Osteoblast (primary cell): ENCODE results near the gene IGF2BP2. TPM values are rescaled to one million over a fixed set of nuclear protein-coding genes. Genes with fewer than 3 reads are reported as not detected.
"Not testable (repeated sequence)": the region's sequence is repeated elsewhere in the genome, so short reads cannot be mapped to it uniquely, and the experiment has no call there.

ENCODE experiments used
- DNase-seq: peaks from one replicate; pipeline ENCODE4 v3.0.0; 2011; ENCODE audit warnings: low spot score, mixed read lengths; ENCODE audit not compliant: insufficient read length; ENCODE audit errors: missing footprints
- H2AFZ ChIP-seq: 2 replicates; pipeline ENCODE4 v1.6.0; 2011; ENCODE audit warnings: mild to moderate bottlenecking, low read length
- H3K27ac ChIP-seq: 2 replicates; pipeline ENCODE4 v1.5.1; 2011; ENCODE audit warnings: mild to moderate bottlenecking, low read depth, low read length, moderate library complexity
- H3K27me3 ChIP-seq: 2 replicates; pipeline ENCODE4 v1.6.0; 2012; ENCODE audit warnings: mild to moderate bottlenecking, control low read depth, inconsistent platforms, low read length, moderate library complexity; ENCODE audit not compliant: insufficient read depth
- H3K36me3 ChIP-seq: 2 replicates; pipeline ENCODE4 v1.5.1; 2011; ENCODE audit warnings: mild to moderate bottlenecking, low read length, control low read depth, moderate library complexity; ENCODE audit not compliant: insufficient read depth
- H3K4me1 ChIP-seq: 2 replicates; pipeline ENCODE4 v1.5.1; 2011; ENCODE audit warnings: mild to moderate bottlenecking, low read length, control low read depth, moderate library complexity; ENCODE audit not compliant: insufficient read depth
- H3K4me2 ChIP-seq: 2 replicates; pipeline ENCODE4 v1.6.0; 2011; ENCODE audit warnings: mild to moderate bottlenecking, low read length; ENCODE audit not compliant: insufficient read depth
- H3K4me3 ChIP-seq: fragments of 200-600 bp; sonication (generic); 3 replicates; pipeline ENCODE4 v1.5.1; 2012; ENCODE audit warnings: mild to moderate bottlenecking, low read length, inconsistent platforms; ENCODE audit not compliant: insufficient read depth
- H3K79me2 ChIP-seq: 2 replicates; pipeline ENCODE4 v1.6.0; 2012; ENCODE audit warnings: mild to moderate bottlenecking, low read length, control low read depth, inconsistent platforms; ENCODE audit not compliant: insufficient read depth
- H3K9me3 ChIP-seq: 2 replicates; pipeline ENCODE4 v1.5.1; 2011; ENCODE audit warnings: low read depth, low read length, control low read depth
- H4K20me1 ChIP-seq: 2 replicates; pipeline ENCODE4 v1.6.0; 2012; ENCODE audit warnings: mild to moderate bottlenecking, low read length, control low read depth; ENCODE audit not compliant: insufficient read depth
- total RNA-seq: library from RNA; depleted of rRNA; stranded (reverse); fragments of >200 nt; gene quantifications from 2 replicates; pipeline ENCODE4 v1.2.3, GENCODE V29; 2012
- TF ChIP-seq, protein P1 (sequence below): IDR thresholded peaks from 2 replicates; pipeline ENCODE4 v1.5.1; 2011; ENCODE audit warnings: mild to moderate bottlenecking, low read depth, low read length, moderate library complexity; ENCODE audit errors: extremely low read depth

Gene IGF2BP2
- total RNA-seq, 1 donor = 81.8 TPM

GRCh38 chr3:185705498-185705897, 119.3 kb downstream of the IGF2BP2 start:
- Histone ChIP-seq H3K79me2 (peaks cover 80% of the 10 kb centered on the region), H3K4me3 (no peak overlapping the region), H3K4me2 (no peak overlapping the region), H3K36me3 (no peaks in the 10 kb centered on the region), H2AFZ (no peak overlapping the region), H4K20me1 (peaks cover 27% of the 10 kb centered on the region), H3K4me1 (peaks cover 10% of the 10 kb centered on the region), H3K27ac (no peak overlapping the region), H3K9me3 (no peaks in the 10 kb centered on the region), H3K27me3 (no peaks in the 10 kb centered on the region)
- DNase-seq = no peak
- TF ChIP-seq, protein P1, sequence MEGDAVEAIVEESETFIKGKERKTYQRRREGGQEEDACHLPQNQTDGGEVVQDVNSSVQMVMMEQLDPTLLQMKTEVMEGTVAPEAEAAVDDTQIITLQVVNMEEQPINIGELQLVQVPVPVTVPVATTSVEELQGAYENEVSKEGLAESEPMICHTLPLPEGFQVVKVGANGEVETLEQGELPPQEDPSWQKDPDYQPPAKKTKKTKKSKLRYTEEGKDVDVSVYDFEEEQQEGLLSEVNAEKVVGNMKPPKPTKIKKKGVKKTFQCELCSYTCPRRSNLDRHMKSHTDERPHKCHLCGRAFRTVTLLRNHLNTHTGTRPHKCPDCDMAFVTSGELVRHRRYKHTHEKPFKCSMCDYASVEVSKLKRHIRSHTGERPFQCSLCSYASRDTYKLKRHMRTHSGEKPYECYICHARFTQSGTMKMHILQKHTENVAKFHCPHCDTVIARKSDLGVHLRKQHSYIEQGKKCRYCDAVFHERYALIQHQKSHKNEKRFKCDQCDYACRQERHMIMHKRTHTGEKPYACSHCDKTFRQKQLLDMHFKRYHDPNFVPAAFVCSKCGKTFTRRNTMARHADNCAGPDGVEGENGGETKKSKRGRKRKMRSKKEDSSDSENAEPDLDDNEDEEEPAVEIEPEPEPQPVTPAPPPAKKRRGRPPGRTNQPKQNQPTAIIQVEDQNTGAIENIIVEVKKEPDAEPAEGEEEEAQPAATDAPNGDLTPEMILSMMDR = no peak

DNA sequence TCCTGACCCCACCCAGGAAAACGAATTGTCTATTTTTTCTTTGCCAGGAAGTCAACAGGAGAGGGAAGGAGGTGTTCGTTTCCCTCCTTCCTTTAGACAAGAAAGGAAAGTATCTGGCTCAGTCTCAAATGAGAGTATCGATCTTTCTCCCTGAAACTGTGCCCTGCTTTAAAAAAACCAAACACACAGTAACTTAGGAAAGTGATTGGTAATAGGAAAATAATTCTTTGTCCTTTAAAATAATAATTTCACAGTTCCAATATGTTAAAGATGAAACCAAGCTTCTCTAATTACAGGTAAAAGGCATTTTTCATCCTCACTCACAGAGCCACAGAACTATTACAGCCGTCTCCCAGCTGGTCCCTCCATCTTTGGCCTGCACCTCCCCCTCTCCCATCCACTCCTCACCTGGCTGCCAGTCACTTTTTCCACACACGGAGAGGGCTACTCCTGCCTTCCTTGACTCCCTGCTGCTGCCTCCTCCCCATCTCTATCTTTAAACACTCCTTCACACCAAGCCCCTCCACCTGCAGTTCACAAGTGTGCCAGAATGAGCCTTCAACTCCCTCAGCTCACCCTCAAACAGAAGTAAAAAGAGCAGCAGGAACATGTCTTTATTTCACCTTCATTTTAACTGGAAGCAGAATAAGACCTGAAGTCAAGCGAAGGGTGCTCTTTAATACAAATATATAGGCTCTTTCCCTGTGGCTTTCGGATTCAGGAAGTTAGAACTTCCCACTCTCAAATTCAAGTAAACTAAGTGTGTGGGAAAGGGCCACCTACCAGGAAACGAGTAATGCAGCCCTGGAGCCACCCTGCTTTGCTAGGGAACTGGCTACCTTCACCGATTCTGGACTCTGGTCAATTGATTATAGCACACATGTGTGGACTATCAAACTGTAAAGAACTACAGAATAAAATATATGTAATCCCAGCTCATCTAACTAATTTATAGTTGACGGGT, 122.3 kb downstream of the IGF2BP2 start:
- peaks cover 18% of the 10 kb centered on the region for H4K20me1 ChIP-seq
- H3K36me3 ChIP-seq = no peaks in the 10 kb centered on the region
- H3K4me2 ChIP-seq = peak overlapping the region; percentile 5
- no peak overlapping the region for H2AFZ ChIP-seq
- H3K79me2 ChIP-seq = peaks cover 73% of the 10 kb centered on the region
- H3K27me3 ChIP-seq = no peaks in the 10 kb centered on the region
- H3K4me1 ChIP-seq = peaks cover 6% of the 10 kb centered on the region
- no peak overlapping the region for H3K27ac ChIP-seq
- no peaks in the 10 kb centered on the region for H3K9me3 ChIP-seq
- no peak overlapping the region for H3K4me3 ChIP-seq
- TF ChIP-seq, protein P1 = no peak
- DNase-seq = no peak

DNA sequence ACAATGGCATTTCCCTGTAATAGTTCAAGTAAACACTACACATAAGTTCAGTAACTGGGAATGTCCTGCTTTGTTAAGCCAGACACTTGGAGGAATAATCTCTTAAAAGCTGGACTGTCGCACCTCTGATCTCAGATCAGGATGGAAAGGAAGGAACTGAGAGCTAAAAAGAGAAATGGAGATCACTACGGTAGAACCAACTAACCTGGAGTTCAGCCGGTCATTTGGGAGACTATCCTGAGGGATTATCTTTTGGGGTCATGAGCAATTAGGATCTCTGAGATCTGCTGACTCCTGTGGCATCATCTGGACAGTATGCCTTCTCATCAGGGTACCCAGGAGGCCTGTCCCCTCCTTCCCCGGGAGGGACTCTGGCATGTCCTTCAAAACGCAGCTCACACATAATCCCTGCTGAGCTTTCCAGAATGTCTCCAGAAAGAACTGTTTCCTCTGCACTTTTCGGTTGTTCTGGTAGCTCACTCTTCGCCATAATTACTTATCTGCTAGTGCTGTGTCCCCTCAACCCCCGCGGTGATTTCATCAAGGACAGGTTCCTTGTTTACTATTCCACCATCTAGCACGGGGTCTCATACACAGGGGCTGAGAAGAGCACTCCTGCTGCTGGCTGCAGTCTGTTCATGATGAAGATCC, 123.1 kb downstream of the IGF2BP2 start:
- DNase-seq = no peak
- no peaks in the 10 kb centered on the region for H3K27me3 ChIP-seq
- H3K9me3 ChIP-seq = no peaks in the 10 kb centered on the region
- no peak overlapping the region for H3K27ac ChIP-seq
- peaks cover 6% of the 10 kb centered on the region for H3K4me1 ChIP-seq
- H3K79me2 ChIP-seq = peaks cover 71% of the 10 kb centered on the region
- H4K20me1 ChIP-seq = peaks cover 18% of the 10 kb centered on the region
- H3K4me2 ChIP-seq = peak overlapping the region; percentile 5
- H3K4me3 ChIP-seq = no peak overlapping the region
- H2AFZ ChIP-seq = no peak overlapping the region
- no peaks in the 10 kb centered on the region for H3K36me3 ChIP-seq
- TF ChIP-seq, protein P1 = no peak

GRCh38 chr3:185699927-185700326, 124.9 kb downstream of the IGF2BP2 start:
- Histone ChIP-seq H3K27ac (no peak overlapping the region), H3K36me3 (no peaks in the 10 kb centered on the region), H2AFZ (no peak overlapping the region), H3K4me1 (peaks cover 10% of the 10 kb centered on the region), H3K4me3 (no peak overlapping the region), H3K27me3 (no peaks in the 10 kb centered on the region), H4K20me1 (peaks cover 18% of the 10 kb centered on the region), H3K9me3 (no peaks in the 10 kb centered on the region), H3K4me2 (no peak overlapping the region), H3K79me2 (peaks cover 67% of the 10 kb centered on the region)
- TF ChIP-seq, protein P1 = no peak
- no peak for DNase-seq

DNA sequence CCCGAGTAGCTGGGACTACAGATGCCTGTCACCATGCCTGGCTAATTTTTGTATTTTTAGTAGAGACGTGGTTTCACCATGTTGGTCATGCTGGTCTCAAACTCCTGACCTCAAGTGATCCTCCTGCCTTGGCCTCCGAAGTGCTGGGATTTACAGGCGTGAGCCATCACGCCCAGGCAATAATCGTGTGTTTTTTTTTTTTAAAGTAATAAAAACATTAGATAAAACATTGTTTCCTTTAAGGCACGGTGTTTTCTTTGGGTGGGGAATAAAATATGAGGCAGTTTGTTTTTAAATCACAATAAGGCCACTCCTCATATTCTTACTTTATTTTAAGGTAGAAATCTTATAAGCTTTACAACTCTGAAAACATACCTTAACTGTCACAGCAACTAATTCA, 127.6 kb downstream of the IGF2BP2 start:
- H4K20me1 ChIP-seq, H3K9me3 ChIP-seq, DNase-seq, H3K4me2 ChIP-seq, H3K36me3 ChIP-seq, H2AFZ ChIP-seq, H3K4me3 ChIP-seq, H3K27me3 ChIP-seq, H3K27ac ChIP-seq: not testable (repeated sequence)
- Histone ChIP-seq H3K4me1 (peaks cover 15% of the 10 kb centered on the region), H3K79me2 (peaks cover 41% of the 10 kb centered on the region)
